22Rv1 (cell line): ENCODE data around the gene GPRIN1.

Source experiments
- H3K27ac ChIP-seq: fragments of 450-650 bp; 2 replicates; pipeline ENCODE4 v1.5.1; 2017
- ZFX ChIP-seq: fragments of 450-650 bp; IDR thresholded peaks from 2 replicates; pipeline ENCODE4 v1.6.1; 2017; ENCODE audit warnings: antibody characterized with exemption, borderline replicate concordance
- TF ChIP-seq, protein P1 (sequence below): fragments of 450-650 bp; IDR thresholded peaks from 2 replicates; pipeline ENCODE4 v1.5.1; 2017; ENCODE audit warnings: mild to moderate bottlenecking

The GPRIN1 gene

GRCh38 chr5:176628406-176629228 lies 18.7 kb upstream of the GPRIN1 start:
- TF ChIP-seq ZFX = no peak
- TF ChIP-seq, protein P1, sequence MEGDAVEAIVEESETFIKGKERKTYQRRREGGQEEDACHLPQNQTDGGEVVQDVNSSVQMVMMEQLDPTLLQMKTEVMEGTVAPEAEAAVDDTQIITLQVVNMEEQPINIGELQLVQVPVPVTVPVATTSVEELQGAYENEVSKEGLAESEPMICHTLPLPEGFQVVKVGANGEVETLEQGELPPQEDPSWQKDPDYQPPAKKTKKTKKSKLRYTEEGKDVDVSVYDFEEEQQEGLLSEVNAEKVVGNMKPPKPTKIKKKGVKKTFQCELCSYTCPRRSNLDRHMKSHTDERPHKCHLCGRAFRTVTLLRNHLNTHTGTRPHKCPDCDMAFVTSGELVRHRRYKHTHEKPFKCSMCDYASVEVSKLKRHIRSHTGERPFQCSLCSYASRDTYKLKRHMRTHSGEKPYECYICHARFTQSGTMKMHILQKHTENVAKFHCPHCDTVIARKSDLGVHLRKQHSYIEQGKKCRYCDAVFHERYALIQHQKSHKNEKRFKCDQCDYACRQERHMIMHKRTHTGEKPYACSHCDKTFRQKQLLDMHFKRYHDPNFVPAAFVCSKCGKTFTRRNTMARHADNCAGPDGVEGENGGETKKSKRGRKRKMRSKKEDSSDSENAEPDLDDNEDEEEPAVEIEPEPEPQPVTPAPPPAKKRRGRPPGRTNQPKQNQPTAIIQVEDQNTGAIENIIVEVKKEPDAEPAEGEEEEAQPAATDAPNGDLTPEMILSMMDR = no peak

GRCh38 chr5:176627582-176627981 lies 17.6 kb upstream of the GPRIN1 start:
- no peak for TF ChIP-seq ZFX
- TF ChIP-seq, protein P1 = no peak
- H3K27ac ChIP-seq = no peak overlapping the region

More at GRCh38 chr5:176628406-176629228, 18.7 kb upstream of the GPRIN1 start:
- H3K27ac ChIP-seq = no peak overlapping the region

- no peak overlapping the region for H3K27ac ChIP-seq
- TF ChIP-seq, protein P1 = no peak
- TF ChIP-seq ZFX = no peak
Observed at GRCh38 chr5:176626876-176627236, 16.9 kb upstream of the GPRIN1 start.

- H3K27ac ChIP-seq = no peak overlapping the region
- TF ChIP-seq ZFX = no peak
- TF ChIP-seq, protein P1 = no peak
Observed at GRCh38 chr5:176625966-176626875, 16.3 kb upstream of the GPRIN1 start.

GRCh38 chr5:176625512-176625911 lies 15.6 kb upstream of the GPRIN1 start:
- H3K27ac ChIP-seq = no peak overlapping the region
- TF ChIP-seq ZFX = no peak
- TF ChIP-seq, protein P1 = no peak

GRCh38 chr5:176624938-176625337 lies 15.0 kb upstream of the GPRIN1 start:
- no peak overlapping the region for H3K27ac ChIP-seq
- TF ChIP-seq, protein P1 = no peak
- TF ChIP-seq ZFX = no peak
